Measurements from ENCODE around the gene CRADD. TPM values are rescaled to one million over a fixed set of nuclear protein-coding genes. Genes with fewer than 3 reads are reported as not detected.
"Not testable (repeated sequence)": the region's sequence is repeated elsewhere in the genome, so short reads cannot be mapped to it uniquely, and the experiment has no call there.

The CRADD gene
- total RNA-seq (2014; rRNA removed; shearing (Covaris generic)) = 20.7 and 23.8 TPM in 2 replicates

- peak; percentile 96 for DNase-seq (ENCODE audit: low spot score)
These were observed at the start of gene CRADD for GRCh38 chr12:93677195-93678064. Gene CRADD, plus strand, starts transcription at chr12:93677375.

GRCh38 chr12:93632383-93632782 lies 44.8 kb upstream of the CRADD start:
- no peak for DNase-seq (ENCODE audit: low spot score)

- DNase-seq (ENCODE audit: low spot score) = no peak
These were observed 42.8 kb upstream of the CRADD start for GRCh38 chr12:93634416-93634815.

DNA sequence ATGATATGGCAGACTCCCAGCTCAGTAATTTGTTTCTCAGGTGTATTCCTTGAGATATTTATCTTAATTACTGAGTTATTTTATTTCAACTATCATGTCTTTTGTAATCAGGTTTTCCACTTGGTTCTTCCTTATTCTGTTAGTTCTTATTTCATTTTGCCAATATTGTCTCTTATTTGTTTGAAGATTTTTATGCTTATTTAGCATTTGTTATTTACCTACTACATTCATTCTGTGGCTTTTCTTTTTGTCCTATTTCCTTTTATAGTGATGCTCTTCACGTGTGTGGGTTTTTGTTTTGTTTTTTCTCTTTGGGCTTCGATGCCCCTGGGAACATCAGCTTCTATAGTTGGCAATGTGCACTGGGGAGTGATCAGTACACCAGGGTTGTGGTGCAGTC lies 40.5 kb upstream of the CRADD start:
- DNase-seq (ENCODE audit: low spot score) = no peak

DNA sequence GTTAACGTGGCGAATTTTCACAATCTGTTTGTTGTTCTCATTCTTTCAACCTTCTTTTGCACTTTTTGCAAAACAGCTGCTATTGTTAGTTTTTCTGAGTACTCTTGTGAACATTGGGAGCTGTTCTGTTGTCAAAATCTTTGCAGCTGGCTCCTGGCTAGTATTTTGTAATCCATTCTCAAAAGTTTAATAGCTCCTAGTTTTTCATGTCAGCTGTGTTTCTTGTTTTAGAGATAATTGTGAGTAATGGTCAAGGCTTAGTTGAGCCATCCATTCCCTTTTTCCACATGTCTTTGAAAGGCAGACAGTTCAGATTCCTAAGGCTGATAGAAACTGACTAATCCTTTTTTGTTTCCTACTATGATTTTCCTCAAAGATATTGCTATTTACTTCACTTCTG lies 39.1 kb upstream of the CRADD start:
- DNase-seq (ENCODE audit: low spot score) = no peak

- DNase-seq (ENCODE audit: low spot score) = no peak
These were observed 38.2 kb upstream of the CRADD start for GRCh38 chr12:93638954-93639353.

DNA sequence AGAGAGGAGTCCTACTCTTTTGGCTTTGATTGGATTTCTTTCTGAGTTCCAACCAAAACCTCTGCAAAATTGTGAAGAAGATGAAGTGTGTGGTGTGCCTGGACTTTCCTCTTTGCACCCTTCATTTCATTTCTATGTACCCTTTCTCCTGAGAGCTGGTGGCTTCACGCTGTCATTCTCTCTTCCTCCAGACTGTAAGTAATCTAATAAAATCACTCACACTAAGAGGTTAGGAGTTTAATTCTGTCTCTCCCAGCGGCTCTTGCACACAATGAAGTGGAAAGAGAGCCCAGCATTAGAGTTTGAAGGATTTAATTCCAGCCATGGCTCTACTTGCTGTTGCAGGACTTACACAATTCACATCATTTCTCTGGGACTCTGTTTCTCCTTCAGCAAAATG lies 37.8 kb upstream of the CRADD start:
- DNase-seq (ENCODE audit: low spot score) = no peak

DNA sequence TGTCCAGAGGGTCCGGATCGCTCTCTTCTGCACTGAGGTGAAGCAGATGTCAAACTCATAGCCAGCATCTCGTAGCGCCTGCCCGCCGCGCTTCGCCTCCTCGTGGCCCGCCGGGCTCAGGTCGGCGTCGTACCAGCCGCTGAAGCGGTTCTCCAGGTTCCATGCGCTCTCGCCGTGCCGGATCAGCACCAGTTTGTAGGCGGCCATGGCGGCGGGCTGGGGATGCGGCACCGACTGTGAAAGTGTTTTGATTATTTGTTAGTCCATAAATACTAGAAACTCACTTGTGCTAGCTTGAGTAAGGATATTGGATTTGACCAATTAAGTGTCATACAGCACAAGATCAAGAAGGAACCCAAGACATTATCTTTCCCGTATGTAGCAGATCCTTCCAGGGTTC lies 35.8 kb upstream of the CRADD start:
- DNase-seq (ENCODE audit: low spot score) = not testable (repeated sequence)

DNA sequence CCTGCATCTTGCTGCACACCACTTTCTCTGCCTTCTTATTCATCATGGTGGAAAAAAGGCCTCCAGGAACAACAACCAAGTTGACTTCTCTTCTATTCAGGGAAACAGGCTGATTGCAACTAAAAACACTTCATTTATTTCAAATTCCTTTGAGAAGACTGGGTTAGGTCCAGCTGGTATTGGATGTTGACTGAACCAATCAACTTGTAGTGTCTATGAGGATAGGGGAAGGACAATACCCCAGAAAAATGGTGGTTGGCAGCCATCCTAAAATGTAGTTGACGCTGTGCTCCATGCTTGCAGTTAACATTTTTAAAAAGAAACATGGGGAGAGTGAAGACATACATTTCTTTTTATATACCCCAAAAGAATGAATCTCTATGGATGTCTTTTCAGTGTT lies 34.4 kb upstream of the CRADD start:
- DNase-seq (ENCODE audit: low spot score) = no peak

DNA sequence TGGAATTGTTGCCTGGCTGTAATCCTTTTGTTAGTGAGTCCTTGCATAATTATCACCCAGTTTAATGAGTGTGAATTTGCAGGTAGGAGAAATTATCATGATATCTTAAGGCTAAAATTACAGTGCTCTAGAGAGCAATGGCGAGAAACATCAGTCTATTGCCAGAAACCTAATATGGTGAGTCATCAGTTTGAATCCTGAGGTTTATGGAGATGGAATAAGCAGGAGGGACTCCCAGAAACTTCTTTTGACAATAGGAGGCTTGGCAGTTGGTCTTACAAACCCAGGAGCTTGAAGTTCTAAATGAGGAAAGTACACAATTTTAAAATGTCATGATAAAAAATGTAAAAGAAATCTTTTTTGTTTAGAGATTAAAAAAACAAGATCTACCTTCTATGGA lies 31.5 kb upstream of the CRADD start:
- DNase-seq (ENCODE audit: low spot score) = peak; percentile 21

DNA sequence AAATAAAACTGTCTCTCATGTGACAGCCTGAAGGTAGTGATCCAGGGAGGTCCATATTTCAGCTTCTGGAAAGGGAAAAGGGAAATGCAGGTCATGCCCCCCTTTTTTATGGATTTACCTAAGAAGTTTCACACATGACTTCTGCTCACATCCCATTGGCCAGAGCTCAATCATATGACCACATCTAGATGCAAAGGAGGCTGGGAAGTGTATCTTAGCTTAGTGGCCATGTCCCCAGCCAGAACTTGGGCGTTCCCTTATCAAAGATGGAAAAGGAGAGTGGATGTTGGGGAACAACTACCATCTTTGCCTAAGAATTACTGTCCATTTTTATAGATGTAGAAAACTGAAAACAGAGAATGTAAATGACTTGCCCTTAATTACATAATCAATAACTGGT lies 26.5 kb upstream of the CRADD start:
- no peak for DNase-seq (ENCODE audit: low spot score)

DNA sequence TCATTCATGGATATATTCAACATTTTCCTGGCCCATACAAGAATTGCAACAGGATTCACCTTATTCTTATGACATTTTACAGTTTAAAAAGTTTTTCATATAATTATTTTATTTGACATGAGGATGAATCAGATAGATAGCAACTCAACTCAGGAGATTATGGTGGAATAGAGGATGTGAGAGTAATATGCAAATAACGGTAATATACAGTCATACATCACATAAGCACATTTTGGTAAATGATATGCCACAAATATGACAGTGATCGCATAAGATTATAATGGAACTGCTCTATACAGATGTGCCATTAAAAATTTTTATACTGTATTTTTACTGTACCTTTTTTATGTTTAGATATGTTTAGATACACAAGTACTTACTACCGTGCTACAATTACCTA lies 24.1 kb upstream of the CRADD start:
- DNase-seq (ENCODE audit: low spot score) = no peak

GRCh38 chr12:93653712-93654111 lies 23.5 kb upstream of the CRADD start:
- DNase-seq (ENCODE audit: low spot score) = no peak

GRCh38 chr12:93654421-93654820 lies 22.8 kb upstream of the CRADD start:
- no peak for DNase-seq (ENCODE audit: low spot score)

DNA sequence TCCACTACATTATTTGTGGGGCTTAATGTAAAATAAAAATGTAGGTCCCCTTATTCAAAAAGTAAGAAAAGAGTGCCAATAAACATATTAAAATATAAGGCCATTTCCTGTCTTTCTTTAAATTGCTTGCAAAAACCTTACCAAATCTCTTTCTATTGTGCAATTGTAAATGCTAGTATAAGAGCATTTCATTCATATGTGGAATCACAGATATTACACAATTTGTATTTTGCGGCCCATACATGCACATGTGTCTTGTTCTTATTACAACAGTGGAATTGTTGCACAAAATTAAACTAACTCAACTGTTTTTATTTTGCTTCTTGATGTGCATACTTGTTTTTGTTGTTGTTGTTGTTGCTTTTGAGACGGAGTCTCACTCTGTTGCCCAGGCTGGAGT lies 20.1 kb upstream of the CRADD start:
- no peak for DNase-seq (ENCODE audit: low spot score)

DNA sequence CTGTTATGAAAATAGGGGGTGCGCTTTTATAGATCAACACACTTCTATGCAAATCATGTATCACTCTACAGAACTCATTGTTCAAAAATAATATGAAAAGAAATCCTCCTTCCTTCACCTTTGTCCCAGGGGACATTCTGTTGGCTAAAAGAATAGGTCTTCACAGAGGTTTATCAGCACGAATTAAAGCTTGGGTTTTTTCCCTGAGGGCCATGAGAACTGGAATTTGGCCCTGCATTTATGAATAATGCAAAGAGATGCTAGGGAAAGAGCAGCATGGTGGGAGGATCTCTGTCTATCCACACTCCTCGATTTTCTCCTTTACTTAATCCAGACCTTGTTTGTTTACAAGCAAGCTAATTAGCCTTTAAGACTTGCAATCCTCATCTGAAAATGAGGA lies 16.2 kb upstream of the CRADD start:
- no peak for DNase-seq (ENCODE audit: low spot score)

- DNase-seq (ENCODE audit: low spot score) = no peak
These were observed 14.0 kb upstream of the CRADD start for GRCh38 chr12:93663006-93663728.

GRCh38 chr12:93663729-93664084 lies 13.5 kb upstream of the CRADD start:
- DNase-seq (ENCODE audit: low spot score) = no peak

- no peak for DNase-seq (ENCODE audit: low spot score)
These were observed 12.5 kb upstream of the CRADD start for GRCh38 chr12:93664573-93665138.

GRCh38 chr12:93667672-93668071 lies 9.5 kb upstream of the CRADD start:
- no peak for DNase-seq (ENCODE audit: low spot score)

- DNase-seq (ENCODE audit: low spot score) = no peak
These were observed 8.2 kb upstream of the CRADD start for GRCh38 chr12:93668919-93669418.

DNA sequence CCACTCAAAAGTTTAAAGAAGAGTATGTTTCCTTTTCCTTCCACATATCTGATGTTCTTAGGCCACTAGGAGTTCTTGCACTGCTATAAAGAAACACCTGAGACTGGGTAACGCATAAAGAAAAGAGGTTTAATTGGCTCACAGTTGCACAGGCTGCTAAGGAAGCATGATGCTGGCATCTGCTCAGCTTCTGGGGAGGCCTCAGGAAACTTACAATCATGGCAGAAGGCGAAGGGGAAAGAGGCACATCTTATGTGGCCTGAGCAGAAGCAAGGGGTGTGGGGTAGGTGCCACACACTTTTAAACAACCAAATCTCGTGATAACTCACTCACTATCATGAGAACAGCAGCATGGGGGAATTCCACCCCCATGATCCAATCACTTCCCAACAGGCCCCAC lies 7.7 kb upstream of the CRADD start:
- DNase-seq (ENCODE audit: low spot score) = no peak

DNA sequence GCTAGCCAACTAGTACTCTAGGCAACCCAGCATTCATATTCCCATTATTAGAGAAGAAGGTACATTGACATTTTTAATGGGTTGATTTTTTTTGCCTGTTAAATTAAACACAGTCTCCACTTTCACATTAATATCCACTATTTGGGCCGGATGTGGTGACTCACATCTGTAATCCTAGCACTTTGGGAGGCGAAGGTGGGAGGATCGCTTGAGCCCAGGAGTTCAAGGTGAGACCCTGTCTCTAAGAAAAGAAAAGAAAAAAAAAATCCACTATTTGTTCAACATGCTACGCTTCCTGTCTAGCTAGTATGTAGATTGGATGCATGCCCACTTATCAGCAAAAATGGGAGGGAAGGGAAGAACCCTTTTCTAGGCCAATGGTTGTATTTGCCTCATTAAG lies 7.1 kb upstream of the CRADD start:
- DNase-seq (ENCODE audit: low spot score) = no peak
